ENCODE data around the gene ERP44.
"Not testable (repeated sequence)": the region's sequence is repeated elsewhere in the genome, so short reads cannot be mapped to it uniquely, and the experiment has no call there.

Gene ERP44

GRCh38 chr9:100101608-100102007 is 2.8 kb upstream of the ERP44 start:
- in situ Hi-C loops (cut with MboI; ENCODE audit: low sequenced_read_pairs): no loop called here

- in situ Hi-C loops (cut with MboI; ENCODE audit: low sequenced_read_pairs): no loop called here
Observed at GRCh38 chr9:100100146-100100667, 1.4 kb upstream of the ERP44 start.

GRCh38 chr9:100099722-100100042 is 882 bp upstream of the ERP44 start:
- in situ Hi-C loops (cut with MboI; ENCODE audit: low sequenced_read_pairs): no loop called here

- in situ Hi-C loops (cut with MboI; ENCODE audit: low sequenced_read_pairs): no loop called here
Observed at GRCh38 chr9:100098046-100098886, 534 bp downstream of the ERP44 start.

GRCh38 chr9:100096378-100096916 is 2.4 kb downstream of the ERP44 start:
- in situ Hi-C loops (cut with MboI; ENCODE audit: low sequenced_read_pairs): no loop called here

- in situ Hi-C loops (cut with MboI; ENCODE audit: low sequenced_read_pairs): not testable (repeated sequence)
Observed at GRCh38 chr9:100094411-100094810, 4.4 kb downstream of the ERP44 start.

- in situ Hi-C loops (cut with MboI; ENCODE audit: low sequenced_read_pairs): no loop called here
Observed at GRCh38 chr9:100092066-100092465, 6.7 kb downstream of the ERP44 start.

GRCh38 chr9:100091650-100092049 is 7.2 kb downstream of the ERP44 start:
- in situ Hi-C loops (cut with MboI; ENCODE audit: low sequenced_read_pairs): no loop called here

- in situ Hi-C loops (cut with MboI; ENCODE audit: low sequenced_read_pairs): no loop called here
Observed at GRCh38 chr9:100090880-100091279, 7.9 kb downstream of the ERP44 start.

GRCh38 chr9:100088202-100088601 is 10.6 kb downstream of the ERP44 start:
- in situ Hi-C loops (cut with MboI; ENCODE audit: low sequenced_read_pairs): no loop called here

GRCh38 chr9:100087218-100087617 is 11.6 kb downstream of the ERP44 start:
- in situ Hi-C loops (cut with MboI; ENCODE audit: low sequenced_read_pairs): no loop called here

- in situ Hi-C loops (cut with MboI; ENCODE audit: low sequenced_read_pairs): no loop called here
Observed at GRCh38 chr9:100086097-100086635, 12.6 kb downstream of the ERP44 start.

- in situ Hi-C loops (cut with MboI; ENCODE audit: low sequenced_read_pairs): no loop called here
Observed at GRCh38 chr9:100084734-100085133, 14.1 kb downstream of the ERP44 start.

- in situ Hi-C loops (cut with MboI; ENCODE audit: low sequenced_read_pairs): no loop called here
Observed at GRCh38 chr9:100084128-100084453, 14.7 kb downstream of the ERP44 start.

- in situ Hi-C loops (cut with MboI; ENCODE audit: low sequenced_read_pairs): no loop called here
Observed at GRCh38 chr9:100083448-100084127, 15.2 kb downstream of the ERP44 start.

GRCh38 chr9:100082782-100083181 is 16.0 kb downstream of the ERP44 start:
- in situ Hi-C loops (cut with MboI; ENCODE audit: low sequenced_read_pairs): no loop called here

- in situ Hi-C loops (cut with MboI; ENCODE audit: low sequenced_read_pairs): not testable (repeated sequence)
Observed at GRCh38 chr9:100076256-100076655, 22.5 kb downstream of the ERP44 start.

- in situ Hi-C loops (cut with MboI; ENCODE audit: low sequenced_read_pairs): no loop called here
Observed at GRCh38 chr9:100074989-100075388, 23.8 kb downstream of the ERP44 start.

- in situ Hi-C loops (cut with MboI; ENCODE audit: low sequenced_read_pairs): no loop called here
Observed at GRCh38 chr9:100074093-100074492, 24.7 kb downstream of the ERP44 start.

GRCh38 chr9:100072805-100073204 is 26.0 kb downstream of the ERP44 start:
- in situ Hi-C loops (cut with MboI; ENCODE audit: low sequenced_read_pairs): no loop called here

GRCh38 chr9:100071271-100071670 is 27.5 kb downstream of the ERP44 start:
- in situ Hi-C loops (cut with MboI; ENCODE audit: low sequenced_read_pairs): no loop called here
